ENCODE data around the gene MPRIP.

Gene MPRIP

GRCh38 chr17:17227608-17228520 is 185.6 kb downstream of the MPRIP start:
- Mint-ChIP-seq H3K36me3 (ENCODE audit: low read depth) (peaks cover 48% of the 10 kb centered on the region), H3K4me1 (peaks cover 14% of the 10 kb centered on the region)

DNA sequence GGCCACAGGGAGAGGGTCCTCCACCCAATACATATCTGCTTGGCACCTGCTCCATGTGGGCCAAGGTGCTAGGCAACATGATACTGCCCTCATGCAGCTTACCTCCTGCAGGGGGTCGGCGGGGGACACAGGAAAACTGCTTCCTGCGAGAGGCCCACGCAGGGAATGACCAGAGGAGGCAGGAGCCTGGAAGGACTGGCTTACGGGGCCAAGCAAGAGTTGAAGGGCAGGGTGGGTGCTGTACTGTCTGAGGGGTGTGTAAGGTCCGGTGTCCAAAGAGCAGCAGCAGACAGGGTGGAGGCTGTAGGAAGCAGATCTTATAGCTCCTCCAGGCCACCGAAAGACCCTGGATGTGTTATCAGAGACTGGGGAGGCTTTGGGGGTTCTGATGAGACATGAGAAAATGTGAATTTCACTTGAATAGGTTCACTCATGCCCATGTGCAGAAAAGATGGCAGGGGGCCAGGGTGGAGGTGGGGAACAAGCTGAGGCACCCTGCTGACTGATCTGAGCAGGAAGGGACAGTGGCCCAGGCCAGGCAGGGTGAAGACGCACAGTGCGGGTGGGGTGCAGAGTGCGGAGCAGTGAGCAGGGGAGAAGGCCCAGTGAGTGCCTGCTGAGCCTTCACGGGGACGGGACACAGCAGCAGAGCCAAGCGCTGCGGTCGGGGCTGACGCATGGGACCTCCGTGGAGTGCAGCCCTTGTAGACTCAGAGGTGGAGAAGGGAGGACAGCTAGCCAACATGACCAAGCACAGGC is 186.4 kb downstream of the MPRIP start:
- H3K9me3 Mint-ChIP-seq = no peaks in the 10 kb centered on the region
- H3K4me1 Mint-ChIP-seq = peaks cover 16% of the 10 kb centered on the region
- H3K36me3 Mint-ChIP-seq (ENCODE audit: low read depth) = peaks cover 41% of the 10 kb centered on the region
- H3K4me3 Mint-ChIP-seq = no peak overlapping the region
- peak overlapping the region; percentile 71 for H3K27ac Mint-ChIP-seq
- TF ChIP-seq CTCF (IDR thresholded peaks at IDR 0.05) = no peak
- DNase-seq = no peak
- H3K27me3 Mint-ChIP-seq (ENCODE audit: low read depth, poor library complexity) = peaks cover 3% of the 10 kb centered on the region

More at GRCh38 chr17:17227608-17228520, 185.6 kb downstream of the MPRIP start:
- Mint-ChIP-seq H3K9me3 (no peaks in the 10 kb centered on the region), H3K27me3 (ENCODE audit: low read depth, poor library complexity) (peaks cover 3% of the 10 kb centered on the region), H3K27ac (no peak overlapping the region), H3K4me3 (no peak overlapping the region)
- DNase-seq = no peak
- no peak for TF ChIP-seq CTCF (IDR thresholded peaks at IDR 0.05)

- TF ChIP-seq CTCF (IDR thresholded peaks at IDR 0.05) = no peak
- peaks cover 16% of the 10 kb centered on the region for H3K4me1 Mint-ChIP-seq
- no peaks in the 10 kb centered on the region for H3K9me3 Mint-ChIP-seq
- DNase-seq = no peak
- H3K27ac Mint-ChIP-seq = no peak overlapping the region
- H3K27me3 Mint-ChIP-seq (ENCODE audit: low read depth, poor library complexity) = peaks cover 3% of the 10 kb centered on the region
- H3K36me3 Mint-ChIP-seq (ENCODE audit: low read depth) = peaks cover 34% of the 10 kb centered on the region
- no peak overlapping the region for H3K4me3 Mint-ChIP-seq
Observed at GRCh38 chr17:17229416-17230384, 187.4 kb downstream of the MPRIP start.

- Mint-ChIP-seq H3K4me3 (no peak overlapping the region), H3K9me3 (no peaks in the 10 kb centered on the region), H3K4me1 (peaks cover 33% of the 10 kb centered on the region), H3K27ac (no peak overlapping the region), H3K27me3 (ENCODE audit: low read depth, poor library complexity) (peaks cover 3% of the 10 kb centered on the region), H3K36me3 (ENCODE audit: low read depth) (peaks cover 20% of the 10 kb centered on the region)
- no peak for TF ChIP-seq CTCF (IDR thresholded peaks at IDR 0.05)
- DNase-seq = no peak
Observed at GRCh38 chr17:17231621-17232302, 189.5 kb downstream of the MPRIP start.

- Mint-ChIP-seq H3K9me3 (no peaks in the 10 kb centered on the region), H3K27ac (peak overlapping the region; percentile 78), H3K4me1 (peaks cover 34% of the 10 kb centered on the region), H3K27me3 (ENCODE audit: low read depth, poor library complexity) (peaks cover 3% of the 10 kb centered on the region), H3K4me3 (no peak overlapping the region), H3K36me3 (ENCODE audit: low read depth) (peaks cover 20% of the 10 kb centered on the region)
- no peak for DNase-seq
- TF ChIP-seq CTCF (IDR thresholded peaks at IDR 0.05) = no peak
Observed at GRCh38 chr17:17232303-17232621, 190.0 kb downstream of the MPRIP start.
